MV-4-11 (cell line): Measurements from ENCODE around the gene EPHA3.

Source experiments
- DNase-seq: peaks from one replicate; lab custom pipeline; 2025; lab: John Stamatoyannopoulos, UW

Gene EPHA3

DNA sequence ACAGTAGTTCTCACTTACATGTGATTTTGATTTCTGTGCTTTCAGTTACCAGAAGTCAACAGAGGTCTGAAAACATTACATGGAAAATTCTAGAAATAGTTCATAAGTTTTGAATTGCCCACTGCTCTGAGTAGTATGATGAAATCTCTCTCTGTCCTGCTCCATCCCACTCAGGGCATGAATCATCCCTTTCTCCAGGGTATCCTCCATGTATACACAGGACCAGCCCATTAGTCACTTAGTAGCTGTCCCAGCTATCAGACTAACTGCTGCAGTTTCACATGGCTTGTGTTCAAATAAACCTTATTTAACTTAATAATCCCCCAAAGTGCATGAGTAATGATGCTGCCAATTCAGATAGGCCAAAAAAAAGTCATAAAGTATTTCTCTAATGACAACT, 38.6 kb downstream of the EPHA3 start:
- DNase-seq, result no peak

DNA sequence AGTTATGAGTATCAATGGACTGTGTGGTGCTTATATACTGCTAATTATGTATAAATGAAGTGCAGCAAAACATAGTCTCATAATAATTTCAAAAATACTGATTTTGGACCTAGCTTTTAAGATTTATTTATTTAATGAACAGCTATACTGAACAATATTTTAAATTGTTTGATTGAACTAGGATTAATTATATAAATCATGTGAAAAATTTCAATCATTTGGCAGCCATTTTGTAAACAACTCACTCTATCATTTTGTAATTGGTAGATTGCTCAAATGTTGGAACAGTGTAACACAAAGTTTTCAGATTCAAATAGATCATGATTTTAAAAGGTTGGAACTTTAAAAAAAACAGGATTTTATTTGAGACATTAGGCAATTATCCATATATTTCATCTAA, 47.0 kb downstream of the EPHA3 start:
- DNase-seq, result no peak

DNA sequence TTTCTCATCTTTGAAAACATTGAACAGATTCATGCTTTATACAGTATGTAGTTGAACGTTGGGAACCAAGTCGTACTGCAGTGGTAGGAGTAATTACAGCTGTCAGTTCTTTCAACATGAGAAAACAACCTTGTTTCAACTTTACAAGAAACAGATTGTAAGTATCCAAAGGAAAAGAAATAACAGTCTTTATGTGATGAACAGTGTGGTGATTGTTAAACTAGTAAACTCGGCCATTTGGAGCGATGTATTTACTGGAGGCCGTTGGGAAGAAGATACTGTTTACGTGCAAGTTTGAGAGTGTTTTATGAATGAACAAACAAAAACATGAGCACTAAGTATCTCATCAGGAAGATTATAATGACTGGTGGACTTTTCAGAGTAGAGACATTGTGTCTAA, 48.4 kb downstream of the EPHA3 start:
- DNase-seq, result no peak

DNA sequence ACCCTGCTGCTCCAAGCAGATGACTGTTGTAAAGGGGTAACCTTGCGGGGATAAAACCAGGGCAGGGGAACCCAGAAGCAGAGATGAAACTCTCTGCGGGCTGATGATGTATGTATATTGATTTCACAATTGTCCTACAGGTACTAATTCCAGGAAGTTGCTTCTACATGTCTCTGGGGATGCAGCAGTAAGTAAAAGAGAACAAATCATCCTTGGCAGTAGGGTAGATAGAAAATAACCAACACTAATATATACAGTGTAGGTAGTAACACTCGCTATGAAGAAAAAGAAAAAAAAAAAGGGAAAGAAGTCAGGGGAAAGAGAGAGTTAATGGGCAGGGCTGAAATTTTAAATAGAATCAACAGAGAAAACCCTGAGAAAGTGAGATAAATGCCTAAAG, 50.2 kb downstream of the EPHA3 start:
- DNase-seq, result no peak

DNA sequence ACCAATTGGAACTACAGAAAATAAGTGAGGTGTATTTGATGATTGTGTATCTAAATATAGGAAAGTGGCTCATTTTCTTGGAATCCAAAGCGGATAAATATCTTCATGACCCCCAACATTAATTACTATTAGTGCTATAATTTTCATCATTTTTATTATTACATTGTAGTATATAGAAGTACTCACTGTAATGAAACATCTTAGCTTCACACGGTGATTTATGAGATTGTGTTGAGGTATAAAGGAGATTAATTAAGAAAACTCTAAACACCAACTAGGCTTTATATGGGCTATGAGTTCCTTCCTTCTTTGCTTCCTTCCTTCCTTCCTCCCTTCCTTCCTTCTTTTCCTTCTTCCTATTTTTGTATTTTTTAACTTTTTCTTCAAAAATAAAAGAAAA, 52.2 kb downstream of the EPHA3 start:
- DNase-seq, result no peak

DNA sequence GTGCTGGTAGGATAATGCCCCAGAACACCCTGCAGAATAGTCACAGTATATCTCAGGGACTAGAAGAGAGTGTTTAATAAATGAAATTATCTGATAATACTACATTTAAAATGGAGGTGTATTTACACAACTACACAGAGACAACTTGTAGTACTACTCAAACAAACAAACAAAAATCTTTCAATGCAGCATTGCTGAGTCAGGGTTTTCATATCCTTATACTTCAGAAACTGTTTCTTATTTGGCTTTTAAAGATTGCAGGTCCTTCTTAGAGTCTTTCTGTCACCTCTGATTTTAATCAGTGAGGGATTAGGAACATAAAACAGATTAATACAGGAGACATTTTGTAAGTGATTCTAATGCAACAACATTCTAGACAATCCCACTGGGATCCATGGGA, 57.4 kb downstream of the EPHA3 start:
- no peak for DNase-seq

DNA sequence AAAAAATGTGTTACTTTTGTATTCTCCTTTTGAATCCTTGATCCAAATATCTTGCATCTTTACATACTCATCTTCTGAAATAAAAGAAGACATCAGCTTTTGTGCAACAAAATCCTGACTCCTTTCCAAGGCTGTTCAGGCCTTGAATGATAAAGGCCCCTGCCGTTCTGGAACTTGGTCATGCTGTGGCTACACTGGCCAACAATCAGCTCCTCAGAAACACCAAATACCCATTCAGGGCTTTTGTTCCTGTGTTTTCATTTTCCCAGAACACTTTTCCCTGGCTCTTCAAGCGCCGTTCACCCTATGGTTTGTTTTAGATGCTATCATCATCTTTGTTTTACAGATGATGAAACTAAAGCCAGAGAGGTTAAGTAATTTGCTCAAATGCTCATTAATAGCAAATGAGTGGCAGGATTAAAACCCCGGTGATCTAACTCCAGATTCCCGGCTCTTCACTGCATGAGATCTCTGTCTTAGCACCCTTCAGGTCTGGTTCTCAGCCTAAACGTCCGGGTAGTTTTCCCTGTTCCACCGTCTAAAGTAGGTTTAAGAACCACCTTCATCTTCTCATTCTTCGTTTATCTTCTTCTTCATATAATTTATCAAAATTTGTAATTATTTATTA, 58.3 kb downstream of the EPHA3 start:
- no peak for DNase-seq

DNA sequence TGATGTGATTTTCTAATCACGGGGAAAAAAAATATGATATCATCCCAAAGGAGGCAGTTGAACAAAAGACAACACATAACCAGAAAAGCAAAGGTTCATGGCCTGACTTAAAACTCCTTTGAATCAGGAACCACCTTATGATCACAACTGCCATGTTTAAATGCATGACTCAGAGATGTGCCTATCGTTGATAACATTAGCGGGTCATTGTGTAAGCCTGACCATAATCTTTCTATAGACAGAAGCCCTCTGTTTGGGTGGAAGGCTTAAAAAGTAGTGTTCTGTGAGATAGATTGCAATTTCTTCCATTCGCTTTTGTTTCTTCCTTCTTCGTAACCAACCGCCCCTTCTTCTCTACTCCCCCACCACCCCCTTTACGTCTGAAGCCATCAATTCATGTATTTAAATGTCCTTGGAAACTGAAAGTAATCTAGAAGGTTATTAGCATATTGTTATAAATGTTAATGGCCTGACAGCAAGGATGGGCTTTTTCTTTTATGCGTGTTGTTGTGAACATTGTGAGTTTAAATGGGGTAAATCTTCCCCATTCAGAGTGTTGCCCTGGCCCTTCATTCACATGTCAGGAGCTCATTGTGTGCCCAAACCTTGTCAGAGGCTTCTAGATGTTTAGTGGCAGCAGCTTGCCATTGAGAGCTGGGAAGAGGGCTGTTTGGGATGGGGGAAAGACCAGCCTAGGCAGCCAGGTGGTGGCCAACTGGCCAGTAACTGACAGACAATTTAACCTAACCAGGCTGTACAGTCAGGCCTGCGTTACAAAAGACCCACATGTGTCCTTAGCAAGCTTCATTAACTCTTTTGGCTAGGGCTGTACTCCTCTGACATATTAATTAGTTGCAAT, 64.5 kb downstream of the EPHA3 start:
- DNase-seq, result no peak

DNA sequence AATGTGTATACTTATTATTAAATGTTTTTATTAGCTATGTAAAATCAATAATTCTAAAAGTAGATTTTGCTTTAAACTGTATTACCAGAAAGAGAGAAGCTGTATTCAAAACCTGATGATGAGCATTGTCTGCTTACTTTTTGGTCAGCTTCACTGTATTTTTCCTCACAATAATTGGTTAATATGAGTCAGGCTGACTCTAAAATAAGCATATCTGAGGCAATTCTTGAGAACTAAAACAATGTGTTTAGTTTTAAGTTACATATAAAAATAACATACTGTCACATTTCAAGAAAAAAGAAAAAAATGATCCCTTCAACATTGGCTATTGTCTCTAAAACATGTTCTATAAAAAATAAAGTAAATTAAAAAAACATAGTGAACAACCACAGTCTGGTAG, 66.1 kb downstream of the EPHA3 start:
- no peak for DNase-seq

DNA sequence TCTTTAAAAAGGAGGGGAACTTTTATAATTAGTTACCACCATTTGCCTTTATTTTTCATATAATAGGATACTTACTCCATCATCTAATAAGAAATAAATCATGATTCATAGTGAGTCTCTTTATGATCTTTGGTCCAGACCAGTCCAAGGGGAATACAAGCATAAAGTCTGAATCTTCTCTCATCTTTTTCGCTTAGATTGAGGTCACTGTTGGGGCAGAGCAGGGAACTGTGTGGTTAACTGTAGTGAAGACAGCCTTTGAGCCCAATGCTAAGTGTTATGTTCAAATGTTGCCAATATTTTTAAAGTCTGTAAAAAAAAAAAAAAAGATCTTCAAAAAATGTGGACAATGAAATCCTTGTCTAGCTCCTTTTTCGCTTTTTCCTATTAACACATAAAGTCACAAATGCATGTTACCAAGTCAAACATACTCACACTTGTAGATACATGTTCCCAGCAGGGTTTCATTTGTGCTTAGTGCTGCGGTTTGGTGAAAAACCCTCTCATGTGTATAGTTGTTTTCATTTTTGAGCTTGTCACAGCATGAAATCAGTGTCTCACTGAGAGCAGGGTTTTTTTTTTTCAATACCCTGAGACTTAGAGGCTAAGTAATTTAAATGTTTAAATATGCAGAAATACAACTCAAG, 72.1 kb downstream of the EPHA3 start:
- DNase-seq, result no peak

DNA sequence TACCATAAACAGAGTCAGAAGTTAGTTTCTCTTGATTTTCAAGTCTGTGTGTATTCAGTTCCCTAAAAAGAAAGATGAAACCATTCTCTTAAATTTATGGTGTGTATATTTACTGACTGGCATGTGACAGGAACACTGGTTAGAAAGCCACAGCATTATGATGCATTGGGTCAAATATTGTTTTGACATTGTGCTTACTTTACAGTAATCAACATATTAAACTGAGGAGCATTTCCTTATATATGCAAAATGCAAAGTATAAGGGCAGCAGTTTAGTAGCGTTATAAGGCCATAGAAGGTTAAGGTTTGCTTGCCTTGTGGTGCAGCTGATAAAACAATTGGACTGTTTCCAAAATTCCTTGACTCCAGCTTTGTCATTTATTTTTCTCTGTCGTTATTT, 72.9 kb downstream of the EPHA3 start:
- DNase-seq, result no peak

DNA sequence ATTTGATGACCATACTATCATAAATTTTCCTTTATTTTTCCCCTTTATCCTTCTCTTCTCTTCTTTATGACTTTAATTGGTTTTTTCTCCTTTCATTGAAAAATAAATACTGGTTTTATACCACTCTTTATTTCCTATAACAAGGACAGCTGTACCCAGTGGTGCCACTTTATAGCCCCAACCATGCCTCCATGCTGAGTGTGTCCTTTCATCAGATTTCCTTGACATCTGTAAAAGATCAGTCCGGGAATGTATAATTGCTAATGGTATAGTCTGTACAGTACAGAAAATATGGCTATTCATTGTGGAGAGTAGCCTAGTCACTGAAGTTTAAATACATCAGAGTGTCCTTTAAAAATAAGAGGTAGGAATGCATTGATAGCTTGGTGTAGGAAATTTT, 74.6 kb downstream of the EPHA3 start:
- DNase-seq, result no peak

DNA sequence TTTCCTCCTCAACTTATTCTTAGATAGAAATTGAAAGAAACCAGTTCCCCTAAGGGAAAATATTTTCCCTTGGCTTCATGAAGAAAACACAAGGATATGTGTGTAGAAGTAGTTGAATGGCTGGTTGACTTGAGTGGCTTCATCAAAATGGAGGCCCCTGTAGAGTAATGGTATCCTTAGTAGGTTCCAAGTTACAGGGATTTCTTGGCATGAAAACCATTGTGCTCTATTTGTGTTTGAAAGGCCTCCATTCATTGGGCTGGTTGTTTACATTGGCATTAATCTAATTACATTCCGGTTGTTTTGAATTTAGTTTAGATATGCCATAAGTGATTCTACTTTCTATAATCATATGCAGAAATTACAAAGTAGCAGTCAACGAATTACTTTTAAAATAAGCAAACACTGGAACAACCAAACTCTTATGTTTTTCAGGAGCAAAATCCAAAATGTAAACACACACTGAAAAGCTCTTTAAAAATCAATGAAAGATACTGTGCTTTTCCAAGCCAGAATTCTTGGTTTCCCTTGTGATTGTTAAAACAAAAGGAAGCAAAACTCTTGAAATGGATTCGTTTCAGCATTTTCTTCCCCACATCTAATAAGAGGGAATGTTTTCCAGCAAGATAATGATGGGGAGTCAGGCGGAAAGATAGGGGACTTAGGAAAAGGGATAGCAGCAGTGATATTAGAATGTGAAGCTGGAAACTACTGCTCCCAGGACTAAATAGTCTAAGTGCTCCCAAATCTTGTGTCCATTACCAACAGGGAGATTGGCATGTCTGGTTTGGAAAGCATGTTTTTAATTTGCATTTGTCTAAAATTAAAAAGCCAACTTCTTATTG, 77.0 kb downstream of the EPHA3 start:
- DNase-seq, result no peak

DNA sequence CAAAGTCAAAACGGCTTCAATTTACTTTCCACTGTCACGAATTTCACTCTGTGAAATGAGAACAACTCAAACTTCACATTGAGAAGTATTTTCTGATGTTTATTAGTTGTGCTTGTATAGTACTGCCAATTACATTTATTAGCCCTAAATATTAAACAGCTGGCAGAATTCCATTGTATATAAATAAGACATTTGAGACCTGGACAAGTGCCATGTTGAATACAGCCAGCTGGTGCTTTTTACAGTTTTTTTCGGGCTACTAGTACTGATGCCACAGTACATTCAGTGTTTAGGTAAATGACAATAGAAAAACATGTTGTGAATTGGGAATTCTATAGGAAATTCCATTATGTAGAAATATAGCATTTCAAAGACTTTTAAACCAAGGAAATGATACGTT, 79.0 kb downstream of the EPHA3 start:
- no peak for DNase-seq

DNA sequence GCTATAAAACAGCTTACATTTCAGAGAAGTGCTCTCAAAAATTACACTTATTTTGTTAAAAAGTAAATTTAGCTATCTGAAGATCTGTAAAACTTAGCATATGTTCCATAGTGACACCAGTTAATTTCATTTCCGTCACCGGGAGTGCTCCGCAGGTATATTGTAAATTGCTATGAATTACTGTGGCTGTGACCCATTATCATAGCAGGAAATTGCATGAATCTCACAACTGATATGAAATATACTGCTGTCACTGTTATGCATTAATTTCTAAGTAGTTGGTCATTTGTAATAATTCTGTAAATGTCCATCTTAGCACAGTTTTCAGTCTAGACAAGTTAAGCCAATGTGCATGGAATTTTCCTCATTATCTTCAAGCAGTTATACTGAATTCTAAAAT, 91.2 kb downstream of the EPHA3 start:
- no peak for DNase-seq

DNA sequence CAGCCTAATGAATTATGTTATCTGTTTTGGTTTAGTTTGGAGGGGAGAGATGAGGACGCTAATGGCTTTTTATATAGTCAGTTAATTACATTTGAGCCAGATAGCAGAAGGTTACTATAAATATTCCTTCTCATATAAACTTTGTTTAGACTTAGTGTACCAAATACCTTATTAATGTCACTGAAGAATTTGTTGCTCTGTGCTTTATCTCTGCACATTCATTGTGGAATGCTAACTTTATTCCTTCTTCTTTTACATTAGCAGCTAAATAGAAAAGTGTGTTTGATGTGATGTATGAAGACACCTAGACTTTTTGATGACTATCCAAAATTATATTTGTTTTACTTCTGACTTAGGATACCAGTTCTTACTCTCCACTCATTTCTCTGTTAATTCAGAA, 105.2 kb downstream of the EPHA3 start:
- no peak for DNase-seq

DNA sequence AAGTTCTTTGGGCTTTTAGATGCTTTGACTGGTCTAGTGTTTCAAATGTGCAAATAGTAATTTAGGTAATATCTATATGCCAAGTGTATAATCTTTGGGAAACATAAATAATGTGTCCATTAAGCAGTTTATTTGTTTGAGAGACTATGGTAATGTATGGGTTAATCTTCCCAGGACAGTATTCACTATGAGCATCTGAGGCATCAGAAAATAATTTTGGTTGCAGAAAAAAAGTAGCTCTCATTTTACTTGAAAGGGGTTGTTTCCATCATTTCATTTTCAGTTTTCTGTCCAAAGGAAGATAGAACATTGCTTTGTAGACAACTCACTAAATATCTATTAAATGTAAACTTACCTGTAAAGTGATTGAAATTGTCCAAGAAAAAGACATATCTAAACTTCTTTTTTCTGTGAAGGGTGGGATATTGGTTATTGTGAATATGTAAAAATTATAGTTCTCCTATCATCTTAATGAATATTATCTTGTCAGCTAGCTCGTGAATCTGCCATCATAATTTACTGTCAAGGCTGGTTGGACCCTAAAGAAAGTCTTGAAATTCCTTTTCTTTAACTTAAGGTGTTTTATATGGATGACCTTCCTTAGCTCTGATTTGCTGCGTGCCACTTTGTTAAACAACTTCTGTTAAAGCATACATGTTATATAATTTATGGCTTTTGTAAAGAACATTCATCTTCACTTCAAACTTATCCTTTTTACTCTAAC, 108.8 kb downstream of the EPHA3 start:
- DNase-seq, result no peak

DNA sequence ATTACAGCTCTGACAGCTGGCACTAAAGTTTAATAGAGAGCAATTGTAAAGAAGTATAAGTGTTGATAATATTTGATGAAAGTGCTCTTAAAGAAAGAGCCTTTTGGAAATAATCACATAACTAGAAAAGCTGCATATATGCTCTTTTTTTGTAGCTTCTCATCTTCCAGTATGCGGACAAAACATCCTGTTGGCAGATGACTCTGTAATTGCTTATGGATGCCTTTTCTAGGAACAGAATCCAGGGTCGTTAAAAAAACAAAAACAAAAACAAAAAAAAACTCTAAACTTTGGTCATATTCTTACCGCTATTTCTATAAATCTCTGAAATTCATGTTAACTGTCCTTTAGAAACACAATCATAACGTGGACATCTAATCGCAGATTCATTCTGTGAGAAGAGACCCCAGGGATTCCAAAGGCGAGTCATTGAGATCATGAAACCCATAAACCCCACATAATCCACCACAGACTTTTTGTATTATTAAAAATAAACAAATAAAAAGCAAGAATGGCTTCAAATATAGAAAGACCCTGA, 109.8 kb downstream of the EPHA3 start:
- no peak for DNase-seq

DNA sequence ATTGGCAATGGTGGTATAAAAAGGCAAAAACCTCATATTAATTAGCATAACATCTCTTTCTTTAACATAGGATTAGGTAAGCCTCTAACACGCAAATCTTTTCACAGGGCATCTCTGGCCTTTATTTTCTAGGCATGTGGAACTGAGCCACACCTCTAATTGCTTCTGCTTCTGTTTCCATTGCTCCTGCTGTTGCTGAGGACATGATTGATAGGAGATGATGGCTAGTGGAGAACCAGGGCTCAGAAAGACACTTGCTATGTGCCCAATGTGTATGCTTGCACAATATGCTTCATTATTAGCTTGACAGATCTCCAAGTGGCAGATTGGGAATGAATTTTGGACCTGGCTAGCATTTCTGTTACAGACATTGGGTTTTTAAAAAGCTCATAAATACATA, 114.5 kb downstream of the EPHA3 start:
- no peak for DNase-seq

DNA sequence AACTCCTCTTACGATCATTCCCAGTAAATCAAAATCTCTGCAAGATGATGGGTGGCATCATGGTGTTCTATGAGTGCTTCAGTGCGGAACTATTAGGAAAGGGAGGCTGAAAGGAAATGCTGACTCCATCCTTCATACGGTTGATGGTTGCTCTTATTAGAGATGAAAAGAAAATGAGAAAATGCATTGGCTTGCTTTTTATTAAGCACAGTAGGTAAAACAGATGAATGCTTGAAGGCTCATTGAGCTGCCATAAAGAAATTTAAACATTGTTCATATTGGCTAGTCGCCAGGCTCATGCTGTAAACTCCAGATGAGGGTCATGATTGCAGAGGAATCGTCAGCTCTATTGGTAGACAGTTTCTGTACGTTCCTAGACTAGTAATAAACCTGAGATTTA, 115.8 kb downstream of the EPHA3 start:
- no peak for DNase-seq

DNA sequence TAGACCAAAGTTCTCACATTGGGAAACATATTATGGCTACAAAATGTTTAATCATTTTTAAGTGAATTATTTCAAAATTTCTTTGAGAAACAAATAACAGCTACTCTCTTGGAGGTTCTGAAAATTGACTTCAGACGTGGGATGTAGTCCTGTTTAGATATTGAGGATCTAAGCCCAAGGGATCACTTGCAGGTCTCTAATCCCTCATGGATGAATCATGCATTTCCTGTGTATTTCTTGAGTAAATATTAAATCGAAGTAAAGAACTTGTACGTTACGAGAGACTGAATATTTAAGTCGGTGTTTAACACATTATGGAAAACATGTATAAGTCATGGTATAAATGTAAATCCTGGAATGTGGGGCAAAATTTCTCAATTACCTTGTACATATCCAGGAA, 119.8 kb downstream of the EPHA3 start:
- no peak for DNase-seq

DNA sequence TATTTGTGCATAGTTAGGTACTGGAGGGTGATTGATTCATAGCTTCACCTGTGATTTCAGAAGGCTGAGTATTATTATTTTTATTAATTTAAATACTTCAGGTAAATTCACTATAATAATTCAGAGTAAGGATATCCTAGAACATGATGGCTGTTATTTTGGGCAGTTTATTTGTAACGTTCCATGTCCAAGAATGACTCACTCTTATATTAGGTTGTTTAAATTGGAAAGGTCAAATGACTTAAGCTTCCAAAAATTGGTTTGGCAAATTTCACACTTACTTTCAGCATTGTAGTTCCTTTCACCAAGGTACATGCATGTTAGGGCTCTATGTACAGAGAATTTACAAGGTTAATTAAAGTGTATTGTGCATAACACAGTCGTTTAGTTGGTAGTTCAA, 120.2 kb downstream of the EPHA3 start:
- DNase-seq, result no peak
